SJSA1 (cell line): Measurements from ENCODE around the gene ATP6V0A1. TPM values are rescaled to one million over a fixed set of nuclear protein-coding genes. Genes with fewer than 3 reads are reported as not detected.
"Not testable (repeated sequence)": the region's sequence is repeated elsewhere in the genome, so short reads cannot be mapped to it uniquely, and the experiment has no call there.

Experiments
- DNase-seq, 2 experiments: peaks; one replicate each; pipeline ENCODE4 v3.0.0-alpha.2; 2015 to 2020; ENCODE audit warnings: low spot score in 2 of 2, low read depth in 1 of 2
- H3K27ac ChIP-seq: fragments of 250-450 bp; sonication (Bioruptor Pico); 2 replicates; pipeline ENCODE4 v1.5.1; 2020; ENCODE audit warnings: mild to moderate bottlenecking, moderate library complexity
- H3K27me3 ChIP-seq: fragments of 250-450 bp; sonication (Bioruptor Pico); replicated peaks from 2 replicates; pipeline ENCODE4 v1.5.1; 2020; ENCODE audit warnings: mild to moderate bottlenecking, moderate library complexity
- H3K36me3 ChIP-seq: fragments of 250-450 bp; sonication (Bioruptor Pico); 2 replicates; pipeline ENCODE4 v1.5.1; 2020; ENCODE audit warnings: mild to moderate bottlenecking
- H3K4me1 ChIP-seq: fragments of 250-450 bp; sonication (Bioruptor Pico); replicated peaks from 2 replicates; pipeline ENCODE4 v1.6.1; 2021; ENCODE audit warnings: mild to moderate bottlenecking
- H3K4me3 ChIP-seq: fragments of 250-450 bp; sonication (Bioruptor Pico); 2 replicates; pipeline ENCODE4 v1.5.1; 2020; ENCODE audit warnings: mild to moderate bottlenecking
- H3K9me3 ChIP-seq: fragments of 250-450 bp; sonication (Bioruptor Pico); replicated peaks from 2 replicates; pipeline ENCODE4 v1.5.1; 2020; ENCODE audit warnings: mild to moderate bottlenecking
- total RNA-seq: library from RNA; depleted of rRNA; stranded (reverse); fragments of >200 nt; shearing (Covaris generic); gene quantifications from 2 replicates; pipeline ENCODE4 v1.2.3, GENCODE V29; 2014

ATP6V0A1 gene
- total RNA-seq, 1 experiment from 2014 or later: 14.8 TPM

- Histone ChIP-seq H3K27ac (no peak overlapping the region), H3K4me3 (no peak overlapping the region), H3K27me3 (no peaks in the 10 kb centered on the region), H3K36me3 (peaks cover 42% of the 10 kb centered on the region), H3K9me3 (no peaks in the 10 kb centered on the region), H3K4me1 (peaks cover 25% of the 10 kb centered on the region)
- no peak for DNase-seq
Measured at GRCh38 chr17:42537826-42538451, 79.3 kb downstream of the ATP6V0A1 start.

DNA sequence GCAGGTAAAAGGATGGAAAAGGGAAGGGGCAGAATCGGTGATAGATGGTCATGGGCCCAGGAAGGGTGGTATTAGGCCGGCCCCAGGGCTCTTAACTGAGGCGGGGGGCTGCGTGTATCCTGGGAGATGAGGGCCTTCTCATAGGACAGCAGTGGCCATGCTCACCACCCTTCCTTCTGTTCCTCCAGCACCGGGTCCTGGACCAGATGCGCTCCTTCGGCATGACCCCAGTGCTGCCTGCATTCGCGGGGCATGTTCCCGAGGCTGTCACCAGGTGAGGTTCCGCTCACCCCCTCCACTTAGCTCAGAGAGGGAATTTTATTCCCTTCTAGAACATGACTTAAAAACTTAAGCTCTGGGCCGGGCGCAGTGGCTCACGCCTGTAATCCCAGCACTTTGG is 79.8 kb downstream of the ATP6V0A1 start:
- no peak overlapping the region for H3K27ac ChIP-seq
- no peak overlapping the region for H3K4me3 ChIP-seq
- H3K27me3 ChIP-seq: no peaks in the 10 kb centered on the region
- peaks cover 46% of the 10 kb centered on the region for H3K36me3 ChIP-seq
- no peak for DNase-seq
- peaks cover 25% of the 10 kb centered on the region for H3K4me1 ChIP-seq
- no peaks in the 10 kb centered on the region for H3K9me3 ChIP-seq

- not testable (repeated sequence) for H3K27ac ChIP-seq, DNase-seq, H3K4me3 ChIP-seq, H3K27me3 ChIP-seq, H3K9me3 ChIP-seq
- Histone ChIP-seq H3K4me1 (peaks cover 20% of the 10 kb centered on the region), H3K36me3 (peaks cover 60% of the 10 kb centered on the region)
Measured at GRCh38 chr17:42540558-42540957, 81.9 kb downstream of the ATP6V0A1 start.

DNA sequence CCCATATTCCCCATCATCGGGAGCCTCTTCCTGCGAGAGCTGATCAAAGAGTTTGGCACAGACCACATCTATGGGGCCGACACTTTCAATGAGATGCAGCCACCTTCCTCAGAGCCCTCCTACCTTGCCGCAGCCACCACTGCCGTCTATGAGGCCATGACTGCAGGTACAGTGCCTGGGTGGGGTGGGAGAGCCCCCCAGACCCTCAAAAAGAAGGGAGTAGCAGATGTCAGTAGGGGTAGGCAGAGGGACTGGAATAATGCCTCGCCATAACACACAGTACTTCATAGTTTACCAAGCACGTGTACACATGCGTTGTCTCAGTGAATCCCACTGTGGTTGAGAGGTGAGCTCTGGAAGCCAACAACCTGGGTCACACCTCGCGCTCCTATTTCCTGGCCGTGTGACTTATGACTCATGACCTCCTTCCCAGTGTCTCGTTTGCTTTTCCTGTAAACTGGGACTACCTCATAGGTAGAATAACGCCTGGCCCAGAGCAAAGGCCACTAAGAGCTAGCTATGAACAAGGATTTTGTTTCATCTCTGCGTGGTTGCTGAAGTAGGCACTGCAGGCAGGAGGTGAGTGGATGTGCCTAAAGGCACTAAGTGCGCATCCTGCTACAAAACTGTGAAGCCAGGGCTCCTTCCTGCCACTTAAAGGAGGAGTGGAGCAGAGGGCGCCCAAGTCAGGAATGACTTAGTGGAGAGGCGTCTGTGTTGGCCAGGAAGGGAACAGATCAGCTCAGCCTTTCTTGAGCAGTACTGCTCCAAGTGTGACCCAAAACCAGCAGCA is 82.6 kb downstream of the ATP6V0A1 start:
- no peak for DNase-seq

GRCh38 chr17:42543190-42544079 is 84.8 kb downstream of the ATP6V0A1 start:
- H3K4me3 ChIP-seq: no peak overlapping the region
- H3K27me3 ChIP-seq: no peaks in the 10 kb centered on the region
- no peaks in the 10 kb centered on the region for H3K9me3 ChIP-seq
- no peak overlapping the region for H3K27ac ChIP-seq
- no peak for DNase-seq
- H3K4me1 ChIP-seq: no peaks in the 10 kb centered on the region
- peaks cover 49% of the 10 kb centered on the region for H3K36me3 ChIP-seq

More for the DNA sequence above, 82.6 kb downstream of the ATP6V0A1 start:
- Histone ChIP-seq H3K4me3 (no peak overlapping the region), H3K4me1 (peaks cover 13% of the 10 kb centered on the region), H3K9me3 (no peaks in the 10 kb centered on the region), H3K36me3 (peaks cover 60% of the 10 kb centered on the region), H3K27me3 (no peaks in the 10 kb centered on the region), H3K27ac (no peak overlapping the region)

DNA sequence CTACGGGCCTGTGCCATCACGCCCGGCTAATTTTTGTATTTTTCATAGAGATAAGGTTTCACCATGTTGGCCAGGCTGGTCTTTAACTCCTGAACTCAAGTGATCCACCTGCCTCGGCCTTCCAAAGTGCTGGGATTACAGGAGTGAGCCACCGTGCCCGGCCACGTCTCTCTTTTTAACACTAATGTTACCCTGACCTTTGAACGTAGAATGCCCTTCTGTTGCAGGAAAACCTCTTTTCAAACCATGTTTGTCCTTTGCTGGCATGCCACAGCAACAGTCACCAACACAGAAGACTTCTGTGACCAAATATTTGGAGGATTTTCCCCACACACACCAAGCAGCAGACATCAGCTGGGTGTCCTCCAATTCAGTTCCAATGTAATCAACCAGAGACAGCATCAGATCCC is 86.2 kb downstream of the ATP6V0A1 start:
- no peak for DNase-seq
- Histone ChIP-seq H3K27me3 (no peaks in the 10 kb centered on the region), H3K27ac (no peak overlapping the region), H3K36me3 (peaks cover 38% of the 10 kb centered on the region), H3K9me3 (no peaks in the 10 kb centered on the region), H3K4me1 (no peaks in the 10 kb centered on the region), H3K4me3 (no peak overlapping the region)

- DNase-seq, H3K27me3 ChIP-seq, H3K27ac ChIP-seq, H3K4me1 ChIP-seq, H3K9me3 ChIP-seq, H3K4me3 ChIP-seq: not testable (repeated sequence)
- peaks cover 38% of the 10 kb centered on the region for H3K36me3 ChIP-seq
Measured at GRCh38 chr17:42545755-42546505, 87.3 kb downstream of the ATP6V0A1 start.

DNA sequence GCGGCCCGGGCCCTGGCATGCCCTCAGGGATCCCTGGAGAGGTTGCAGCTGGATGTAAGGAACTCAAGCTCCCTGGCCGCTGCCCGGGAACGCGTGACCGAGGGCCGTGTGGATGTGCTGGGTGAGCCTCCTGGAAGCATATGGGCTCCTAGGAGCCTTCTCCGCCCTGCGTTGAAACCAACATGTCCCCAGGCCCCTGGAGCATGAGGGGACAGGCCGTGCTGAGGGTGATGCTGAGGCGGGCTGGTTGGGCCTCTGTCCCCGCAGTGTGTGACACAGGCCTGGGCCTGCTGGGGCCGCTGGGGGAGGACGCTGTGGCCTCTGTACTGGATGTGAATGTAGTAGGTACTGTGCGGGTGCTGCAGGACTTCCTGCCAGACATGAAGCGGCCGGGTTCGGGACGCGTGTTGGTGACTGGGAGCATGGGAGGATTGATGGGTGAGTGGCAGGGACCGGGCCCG is 88.4 kb downstream of the ATP6V0A1 start:
- Histone ChIP-seq H3K27ac (no peak overlapping the region), H3K27me3 (no peaks in the 10 kb centered on the region), H3K36me3 (peaks cover 31% of the 10 kb centered on the region), H3K4me1 (no peaks in the 10 kb centered on the region), H3K4me3 (no peak overlapping the region), H3K9me3 (no peaks in the 10 kb centered on the region)
- DNase-seq: no peak

DNA sequence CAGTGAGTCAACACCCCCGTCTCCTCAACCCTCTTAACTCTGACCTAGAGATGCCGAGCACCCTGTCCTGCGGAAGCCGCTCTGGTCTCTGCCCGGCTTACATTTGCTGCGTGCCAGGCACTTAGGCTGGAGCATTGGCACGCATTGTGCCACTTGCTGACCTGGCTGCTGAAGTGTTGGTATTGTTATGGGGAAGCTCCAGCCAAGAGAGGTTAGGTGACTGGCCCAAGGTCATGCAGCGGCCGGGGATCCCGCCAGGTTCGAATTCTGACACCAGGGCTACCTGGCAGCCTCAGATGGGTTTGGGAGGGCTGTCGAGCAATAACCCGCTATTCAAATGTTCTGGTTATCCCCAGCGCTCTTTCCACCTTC is 89.0 kb downstream of the ATP6V0A1 start:
- no peak for DNase-seq
- Histone ChIP-seq H3K4me1 (no peaks in the 10 kb centered on the region), H3K27ac (no peak overlapping the region), H3K9me3 (no peaks in the 10 kb centered on the region), H3K36me3 (peaks cover 24% of the 10 kb centered on the region), H3K4me3 (no peak overlapping the region), H3K27me3 (no peaks in the 10 kb centered on the region)

DNA sequence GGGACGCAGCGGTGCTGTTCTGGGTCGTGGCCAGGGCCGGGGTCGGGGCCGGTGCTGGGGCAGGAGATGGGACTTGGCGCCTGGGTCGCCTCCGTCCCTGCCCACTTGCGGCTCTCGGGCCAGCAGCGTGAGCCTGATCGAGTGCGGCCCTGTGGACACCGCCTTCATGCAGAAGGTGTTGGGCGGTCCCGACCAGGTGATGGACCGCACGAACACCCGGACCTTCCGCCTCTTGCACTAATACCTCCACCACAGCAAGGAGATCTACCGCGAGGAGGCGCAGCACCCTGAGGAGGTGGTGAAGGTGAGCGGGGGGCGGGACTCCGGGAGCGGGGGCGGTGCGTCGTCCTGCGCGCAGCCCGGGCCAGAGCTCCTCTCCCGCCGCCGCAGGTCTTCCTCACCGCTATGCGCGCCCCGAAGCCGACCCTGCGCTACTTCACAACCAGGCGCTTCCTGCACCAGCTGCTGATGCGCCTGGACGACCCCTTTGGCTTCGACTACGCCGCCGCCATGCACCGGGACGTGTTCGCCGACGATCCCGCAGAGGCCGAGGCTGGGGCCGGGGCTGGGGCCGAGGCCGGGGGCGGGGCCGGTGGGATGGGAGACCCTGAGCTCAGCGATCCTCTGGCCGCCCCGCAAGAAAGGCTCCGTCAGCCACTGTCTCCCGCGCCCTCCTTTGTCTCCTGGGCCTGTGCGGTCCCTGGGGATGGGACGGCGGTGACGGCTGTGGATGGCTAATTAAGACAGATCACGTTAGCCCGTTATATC is 89.6 kb downstream of the ATP6V0A1 start:
- Histone ChIP-seq H3K27ac (no peak overlapping the region), H3K36me3 (peaks cover 20% of the 10 kb centered on the region), H3K4me3 (no peak overlapping the region), H3K4me1 (no peaks in the 10 kb centered on the region), H3K9me3 (no peaks in the 10 kb centered on the region), H3K27me3 (no peaks in the 10 kb centered on the region)
- no peak for DNase-seq

GRCh38 chr17:42548993-42549755 is 90.5 kb downstream of the ATP6V0A1 start:
- H3K27ac ChIP-seq: no peak overlapping the region
- no peak for DNase-seq
- H3K27me3 ChIP-seq: no peaks in the 10 kb centered on the region
- H3K9me3 ChIP-seq: no peaks in the 10 kb centered on the region
- H3K4me1 ChIP-seq: peaks cover 6% of the 10 kb centered on the region
- peaks cover 17% of the 10 kb centered on the region for H3K36me3 ChIP-seq
- H3K4me3 ChIP-seq: no peak overlapping the region

- DNase-seq, H3K4me1 ChIP-seq, H3K27ac ChIP-seq, H3K27me3 ChIP-seq, H3K9me3 ChIP-seq: not testable (repeated sequence)
- Histone ChIP-seq H3K4me3 (peak within 1 kb of the TSS; percentile 81), H3K36me3 (peaks cover 11% of the 10 kb centered on the region)
Measured at GRCh38 chr17:42552736-42553135, 94.1 kb downstream of the ATP6V0A1 start, which contains the start of gene HSD17B1. Gene HSD17B1, plus strand, starts transcription at chr17:42552923. Its CDS starts 11 bp downstream, at chr17:42552934.
